ENCODE measurements around the gene TMPRSS6.
A peak's percentile ranks its signal among the peaks of the same experiment; 100 is the strongest.

The TMPRSS6 gene

DNA sequence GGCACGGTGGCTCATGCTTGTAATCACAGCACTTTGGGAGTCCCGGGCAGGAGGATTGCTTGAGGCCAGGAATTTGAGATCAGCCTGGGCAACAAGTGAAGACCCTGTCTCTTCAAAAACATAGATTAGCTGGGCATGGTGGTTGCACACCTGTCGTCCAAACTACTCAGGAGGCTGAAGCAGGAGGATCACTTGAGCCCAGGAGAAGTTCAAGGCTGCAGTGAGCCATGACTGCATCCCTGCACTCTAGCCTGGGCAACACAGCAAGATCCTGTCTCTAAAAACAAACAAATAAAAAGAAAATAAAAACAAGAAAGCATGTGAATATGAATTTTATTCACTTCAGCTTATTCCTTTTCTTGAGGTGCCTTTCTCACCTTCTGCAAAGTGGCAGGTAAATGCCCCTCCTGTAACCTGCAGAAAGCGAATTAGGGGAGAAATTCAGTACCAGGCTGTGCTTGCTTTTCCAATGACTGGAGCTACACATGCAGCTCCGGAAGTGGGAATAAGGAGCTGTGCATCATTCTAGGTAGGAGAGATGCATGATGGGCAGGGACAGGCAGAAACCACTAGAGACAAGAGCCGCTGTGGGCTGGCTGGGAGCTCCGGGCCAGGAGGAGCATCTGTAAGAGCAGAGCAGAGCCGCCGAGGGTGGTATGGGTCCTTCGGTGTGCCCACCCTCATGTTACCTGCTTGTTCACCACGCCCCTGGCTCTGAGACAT is 72.7 kb downstream of the TMPRSS6 start:
- Mint-ChIP-seq H3K27ac (no peak overlapping the region), H3K4me3 (no peak overlapping the region), H3K4me1 (peaks cover 6% of the 10 kb centered on the region), H3K9me3 (no peaks in the 10 kb centered on the region), H3K36me3 (no peaks in the 10 kb centered on the region)
- DNase-seq (ENCODE audit: low spot score in 2 of 2) (no peak), ATAC-seq (no peak)

DNA sequence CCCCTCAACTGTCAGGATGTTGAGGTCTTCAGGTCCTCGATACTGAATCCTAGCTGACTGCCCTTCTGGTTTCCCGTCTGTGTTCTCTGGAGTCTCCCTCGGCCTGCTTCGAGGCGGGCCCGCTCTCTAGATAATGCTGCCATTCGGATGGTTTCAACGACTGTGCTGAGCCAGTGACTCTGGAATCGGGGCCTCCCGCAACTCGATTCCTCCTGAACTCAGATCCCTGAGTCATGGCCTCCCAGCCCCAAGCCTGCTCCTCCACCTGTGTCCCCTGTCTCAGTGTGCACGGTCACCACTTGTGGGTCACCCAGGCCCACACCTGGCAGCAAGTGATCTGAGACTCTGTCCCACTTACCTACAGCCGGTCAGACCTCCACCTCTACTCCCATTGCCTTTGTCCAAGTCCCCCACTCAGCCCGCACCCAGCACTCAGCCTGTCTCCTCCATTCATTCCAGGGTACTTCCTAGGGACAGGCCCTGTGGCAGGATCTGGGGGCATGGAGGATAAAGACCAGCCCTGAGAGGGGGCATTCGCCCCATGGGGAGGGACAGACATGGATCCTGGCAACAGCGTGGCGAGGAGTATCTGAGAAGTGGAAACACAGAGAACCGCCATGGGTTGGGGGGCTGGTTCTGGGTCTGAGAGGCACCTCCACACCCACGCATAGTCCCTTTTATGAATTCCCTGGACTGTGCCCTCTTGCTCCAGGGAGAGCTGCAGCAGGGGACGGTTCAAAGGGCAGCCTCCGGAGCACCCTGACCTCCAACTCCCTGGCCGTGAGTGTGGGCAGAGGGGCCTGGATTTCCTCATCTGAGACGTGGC is 75.7 kb downstream of the TMPRSS6 start:
- no peaks in the 10 kb centered on the region for H3K4me1 Mint-ChIP-seq
- DNase-seq (ENCODE audit: low spot score in 2 of 2) (no peak), ATAC-seq (no peak)
- H3K36me3 Mint-ChIP-seq: peaks cover 8% of the 10 kb centered on the region
- H3K27ac Mint-ChIP-seq: peak overlapping the region; percentile 40
- no peaks in the 10 kb centered on the region for H3K9me3 Mint-ChIP-seq
- no peak overlapping the region for H3K4me3 Mint-ChIP-seq

DNA sequence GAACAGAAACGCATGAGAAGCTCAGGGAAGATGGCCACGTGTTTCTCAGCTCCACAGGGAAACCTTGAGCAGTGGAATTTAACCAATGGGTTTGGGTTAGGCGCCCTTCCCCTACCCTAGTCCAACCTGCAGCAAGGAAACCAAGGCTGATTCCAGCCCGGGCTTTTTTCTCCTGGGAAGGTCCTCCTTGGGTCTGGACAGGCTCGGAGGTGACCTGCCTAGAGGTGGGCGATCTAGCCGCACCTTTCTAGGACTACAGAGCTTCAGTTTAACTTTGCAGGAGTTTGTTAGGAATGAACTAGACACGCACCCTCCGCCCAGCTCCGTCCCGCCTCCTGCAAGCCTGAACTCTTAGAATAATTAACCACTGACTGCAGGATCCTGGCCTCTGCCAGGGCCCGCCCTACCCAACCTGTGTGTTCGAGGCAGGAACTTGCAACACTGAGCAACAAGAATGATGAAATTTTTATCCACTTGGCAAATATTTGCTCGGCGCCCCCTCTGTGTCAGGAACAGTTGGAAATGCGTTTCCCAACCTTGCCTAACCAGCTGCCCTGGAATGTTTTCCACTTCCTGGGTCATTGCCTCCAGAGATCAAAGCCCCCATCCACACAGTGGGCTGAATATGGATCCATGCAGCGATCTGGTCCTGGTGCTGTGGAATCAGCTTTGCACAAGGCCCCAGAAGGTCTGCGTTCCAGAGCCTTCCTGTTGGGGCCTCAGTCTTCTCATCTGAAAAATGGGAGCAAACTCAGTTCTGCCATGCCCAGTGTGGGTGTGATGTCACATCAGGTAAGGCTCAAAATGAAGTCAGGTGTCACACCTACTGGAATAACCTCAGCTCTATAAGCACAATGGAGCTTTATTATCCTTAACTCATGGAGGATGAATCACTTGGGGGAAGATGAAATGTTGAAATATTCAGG is 76.7 kb downstream of the TMPRSS6 start:
- H3K36me3 Mint-ChIP-seq: peaks cover 9% of the 10 kb centered on the region
- no peak overlapping the region for H3K4me3 Mint-ChIP-seq
- no peak for ATAC-seq
- DNase-seq (ENCODE audit: low spot score in 2 of 2): no peak
- H3K27ac Mint-ChIP-seq: peak overlapping the region; percentile 40
- no peaks in the 10 kb centered on the region for H3K9me3 Mint-ChIP-seq
- H3K4me1 Mint-ChIP-seq: no peaks in the 10 kb centered on the region

DNA sequence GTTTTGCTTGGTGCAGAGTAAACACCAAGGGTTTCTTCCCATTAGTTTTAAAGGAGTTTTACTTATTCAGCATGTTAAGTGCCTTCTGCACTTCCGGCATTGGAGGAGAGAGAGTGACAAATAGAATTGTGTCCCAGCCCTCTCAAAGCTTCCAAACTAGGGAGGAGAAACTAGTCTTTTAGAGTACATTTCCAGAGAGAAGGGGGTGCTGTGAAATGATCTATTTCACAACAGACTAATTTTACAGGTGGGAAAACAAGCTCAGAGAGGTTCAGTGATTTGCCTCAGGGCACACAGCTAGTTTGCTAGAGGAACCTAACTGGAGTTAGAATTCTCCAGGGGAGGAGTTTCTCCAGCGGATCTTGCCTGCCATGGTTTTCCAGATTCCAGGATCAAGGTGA is 77.4 kb downstream of the TMPRSS6 start:
- Mint-ChIP-seq H3K4me1 (no peaks in the 10 kb centered on the region), H3K36me3 (peaks cover 13% of the 10 kb centered on the region), H3K27ac (peak overlapping the region; percentile 37), H3K9me3 (no peaks in the 10 kb centered on the region), H3K4me3 (no peak overlapping the region)
- no peak for ATAC-seq
- no peak for DNase-seq (ENCODE audit: low spot score in 2 of 2)

- ATAC-seq: no peak
- DNase-seq (ENCODE audit: low spot score in 2 of 2): no peak
- Mint-ChIP-seq H3K9me3 (no peaks in the 10 kb centered on the region), H3K4me1 (no peaks in the 10 kb centered on the region), H3K4me3 (no peak overlapping the region), H3K27ac (peak overlapping the region; percentile 37), H3K36me3 (peaks cover 13% of the 10 kb centered on the region)
Measured at GRCh38 chr22:37030560-37031281, 78.8 kb downstream of the TMPRSS6 start.

- Mint-ChIP-seq H3K27ac (no peak overlapping the region), H3K36me3 (peaks cover 19% of the 10 kb centered on the region)
Measured at GRCh38 chr22:37028692-37029674, 80.5 kb downstream of the TMPRSS6 start.

DNA sequence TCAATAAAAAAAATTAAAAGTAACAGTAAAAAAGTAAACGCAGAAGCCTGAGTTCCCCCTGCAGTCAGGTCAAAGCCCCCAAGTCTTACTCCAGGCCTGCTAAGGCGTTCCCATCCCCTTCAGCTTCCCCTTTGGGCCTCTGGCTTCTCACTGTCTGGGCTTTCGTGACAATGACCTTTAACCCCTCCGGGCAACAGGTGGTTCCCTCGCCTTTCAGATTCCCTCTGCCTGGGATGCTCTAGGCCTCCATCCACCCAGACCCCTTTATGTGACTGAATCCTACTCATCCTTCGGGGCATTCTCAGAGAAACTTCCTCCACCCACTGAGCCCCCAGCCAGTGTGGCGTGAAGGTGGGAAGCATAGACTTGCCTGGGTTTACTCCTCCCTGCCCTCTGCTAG is 82.0 kb downstream of the TMPRSS6 start:
- no peak for DNase-seq (ENCODE audit: low spot score in 2 of 2)
- Mint-ChIP-seq H3K9me3 (no peaks in the 10 kb centered on the region), H3K4me1 (peaks cover 5% of the 10 kb centered on the region), H3K36me3 (peaks cover 19% of the 10 kb centered on the region), H3K27ac (peak overlapping the region; percentile 26), H3K4me3 (no peak overlapping the region)
- ATAC-seq: no peak

More at GRCh38 chr22:37028692-37029674, 80.5 kb downstream of the TMPRSS6 start:
- H3K4me3 Mint-ChIP-seq: no peak overlapping the region
- no peaks in the 10 kb centered on the region for H3K9me3 Mint-ChIP-seq
- H3K4me1 Mint-ChIP-seq: peaks cover 5% of the 10 kb centered on the region
- no peak for DNase-seq (ENCODE audit: low spot score in 2 of 2)
- no peak for ATAC-seq

GRCh38 chr22:37026325-37026724 is 83.2 kb downstream of the TMPRSS6 start:
- Mint-ChIP-seq H3K27ac (no peak overlapping the region), H3K4me1 (peaks cover 14% of the 10 kb centered on the region), H3K4me3 (no peak overlapping the region)

DNA sequence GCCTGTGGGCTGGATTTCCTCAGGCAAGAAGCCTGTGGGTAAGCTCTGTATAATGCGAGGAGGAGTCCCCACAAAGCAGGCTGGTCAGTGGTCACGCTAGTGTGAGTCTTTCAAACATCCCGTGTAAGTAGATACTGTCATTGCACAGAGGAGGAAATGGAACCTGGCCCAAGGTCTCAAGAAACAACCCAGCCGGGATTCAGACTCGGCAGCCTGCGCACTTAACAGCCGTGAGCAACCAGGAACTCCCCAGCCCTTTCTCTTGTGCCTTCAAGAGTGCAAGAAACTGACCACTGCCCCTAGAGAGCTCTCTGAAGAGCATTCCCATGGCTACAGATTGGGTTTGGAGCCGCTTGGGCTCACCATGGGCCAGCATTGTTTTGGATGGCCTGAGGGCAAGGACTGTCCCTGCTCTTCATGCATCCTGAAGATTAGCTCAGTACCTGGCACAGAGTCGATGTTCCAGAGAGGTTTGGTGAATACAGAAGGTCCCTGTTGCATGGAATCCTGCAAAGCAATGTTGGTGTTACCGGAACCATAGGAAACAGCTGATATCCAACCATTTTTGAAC is 83.9 kb downstream of the TMPRSS6 start:
- DNase-seq (ENCODE audit: low spot score in 2 of 2): no peak
- no peak for ATAC-seq
- Mint-ChIP-seq H3K27ac (no peak overlapping the region), H3K4me1 (peaks cover 14% of the 10 kb centered on the region), H3K4me3 (no peak overlapping the region), H3K36me3 (peaks cover 17% of the 10 kb centered on the region), H3K9me3 (no peaks in the 10 kb centered on the region)

More at GRCh38 chr22:37026325-37026724, 83.2 kb downstream of the TMPRSS6 start:
- ATAC-seq (no peak), DNase-seq (ENCODE audit: low spot score in 2 of 2) (no peak)
- Mint-ChIP-seq H3K9me3 (no peaks in the 10 kb centered on the region), H3K36me3 (peaks cover 19% of the 10 kb centered on the region)

DNA sequence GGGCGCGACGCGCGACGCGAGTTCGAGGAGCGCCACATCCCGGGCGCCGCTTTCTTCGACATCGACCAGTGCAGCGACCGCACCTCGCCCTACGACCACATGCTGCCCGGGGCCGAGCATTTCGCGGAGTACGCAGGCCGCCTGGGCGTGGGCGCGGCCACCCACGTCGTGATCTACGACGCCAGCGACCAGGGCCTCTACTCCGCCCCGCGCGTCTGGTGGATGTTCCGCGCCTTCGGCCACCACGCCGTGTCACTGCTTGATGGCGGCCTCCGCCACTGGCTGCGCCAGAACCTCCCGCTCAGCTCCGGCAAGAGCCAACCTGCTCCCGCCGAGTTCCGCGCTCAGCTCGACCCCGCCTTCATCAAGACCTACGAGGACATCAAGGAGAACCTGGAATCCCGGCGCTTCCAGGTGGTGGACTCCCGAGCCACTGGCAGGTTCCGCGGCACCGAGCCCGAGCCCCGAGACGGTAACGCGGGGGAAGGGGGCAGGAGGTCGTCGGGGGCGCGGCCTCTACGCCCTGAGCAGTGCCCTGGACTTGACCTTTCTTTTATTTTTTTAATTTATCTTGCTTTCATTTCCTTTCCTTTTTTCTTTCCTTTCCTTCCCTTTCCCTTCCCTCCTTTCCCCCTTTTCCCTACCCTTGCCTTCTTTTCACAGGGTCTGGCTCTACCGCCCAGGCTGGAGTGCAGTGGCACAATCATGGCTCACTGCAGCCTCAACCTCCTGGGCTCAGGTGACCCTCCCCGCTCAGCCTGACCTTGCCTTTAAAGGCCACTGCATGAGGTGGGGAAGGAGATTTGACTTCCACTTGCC is 85.0 kb downstream of the TMPRSS6 start:
- H3K36me3 Mint-ChIP-seq: peaks cover 11% of the 10 kb centered on the region
- ATAC-seq (no peak), DNase-seq (ENCODE audit: low spot score in 2 of 2) (no peak)
- H3K27ac Mint-ChIP-seq: no peak overlapping the region
- H3K4me3 Mint-ChIP-seq: no peak overlapping the region
- H3K9me3 Mint-ChIP-seq: no peaks in the 10 kb centered on the region
- peaks cover 14% of the 10 kb centered on the region for H3K4me1 Mint-ChIP-seq

DNA sequence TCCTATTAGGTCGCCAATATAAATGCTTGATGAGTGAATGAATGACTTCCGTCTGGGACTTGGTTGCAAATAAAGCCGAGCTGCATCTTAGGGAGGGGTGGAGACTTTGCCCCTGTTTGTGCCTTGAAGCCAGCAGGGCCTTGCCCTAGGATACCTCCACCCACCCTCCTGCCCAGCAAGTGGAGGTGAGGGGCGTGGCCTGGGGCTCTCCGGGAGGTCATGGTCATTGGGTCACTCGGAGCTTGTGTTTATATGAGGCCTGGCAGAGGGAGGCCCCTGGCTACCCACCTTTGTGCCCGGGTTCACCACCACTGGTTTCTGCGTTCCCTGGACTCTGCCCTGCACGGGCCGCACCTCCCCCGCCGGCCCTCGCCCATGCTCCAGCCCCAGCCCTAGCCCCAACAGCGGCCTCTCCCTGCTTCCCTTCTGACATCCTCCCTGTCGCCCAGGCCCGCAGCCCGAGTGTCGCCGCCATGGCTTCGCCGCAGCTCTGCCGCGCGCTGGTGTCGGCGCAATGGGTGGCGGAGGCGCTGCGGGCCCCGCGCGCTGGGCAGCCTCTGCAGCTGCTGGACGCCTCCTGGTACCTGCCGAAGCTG is 85.7 kb downstream of the TMPRSS6 start:
- Mint-ChIP-seq H3K4me3 (no peak overlapping the region), H3K9me3 (no peaks in the 10 kb centered on the region), H3K27ac (no peak overlapping the region), H3K36me3 (peaks cover 11% of the 10 kb centered on the region), H3K4me1 (peaks cover 14% of the 10 kb centered on the region)
- ATAC-seq (no peak), DNase-seq (ENCODE audit: low spot score in 2 of 2) (no peak)

GRCh38 chr22:37022483-37023337 is 86.8 kb downstream of the TMPRSS6 start:
- Mint-ChIP-seq H3K36me3 (peaks cover 9% of the 10 kb centered on the region), H3K27ac (no peak overlapping the region), H3K9me3 (no peaks in the 10 kb centered on the region), H3K4me1 (peaks cover 14% of the 10 kb centered on the region), H3K4me3 (no peak overlapping the region)
- ATAC-seq: no peak
- no peak for DNase-seq (ENCODE audit: low spot score in 2 of 2)

Data from stimulated activated effector memory CD8-positive, alpha-beta T cell treated with anti-CD3 and anti-CD28 coated beads, Interleukin-12 subunit alpha, Interleukin-12 subunit beta, amount 100 ng/mL, for 72 hours (primary cell).